Keratinocyte (primary cell): ENCODE data around the gene ZNG1A. TPM values are rescaled to one million over a fixed set of nuclear protein-coding genes. Genes with fewer than 3 reads are reported as not detected.

Source experiments
- DNase-seq: peaks from one replicate; pipeline ENCODE4 v3.0.0-alpha.2; 2011; ENCODE audit warnings: low read depth, missing footprints, low spot score
- FAIRE-seq: peaks from 2 replicates; lab custom pipeline; 2011; peaks lifted over from hg19 to GRCh38; lab: Jason Lieb, UNC
- H2AFZ ChIP-seq: 2 replicates; pipeline ENCODE4 v1.6.0; 2012; ENCODE audit warnings: low read length, control low read depth, inconsistent platforms; ENCODE audit not compliant: control insufficient read depth
- H3K27ac ChIP-seq: 2 replicates; pipeline ENCODE4 v1.5.1; 2011; ENCODE audit warnings: low read length; ENCODE audit not compliant: control insufficient read depth, insufficient read depth
- H3K27me3 ChIP-seq: 3 replicates; pipeline ENCODE4 v1.6.0; 2011; ENCODE audit warnings: low read length; ENCODE audit not compliant: control insufficient read depth, insufficient read depth; ENCODE audit errors: extremely low read depth
- H3K36me3 ChIP-seq, 2 experiments: 2 replicates in 1 of 2; 3 replicates in 1 of 2; pipeline ENCODE4 v1.5.1; 2011; ENCODE audit warnings: low read length in 2 of 2, mild to moderate bottlenecking in 1 of 2; ENCODE audit not compliant: control insufficient read depth in 2 of 2, insufficient read depth in 2 of 2; ENCODE audit errors: extremely low read depth in 1 of 2
- H3K4me1 ChIP-seq: 3 replicates; pipeline ENCODE4 v1.5.1; 2011; ENCODE audit warnings: low read length; ENCODE audit not compliant: control insufficient read depth, insufficient read depth; ENCODE audit errors: extremely low read depth
- H3K4me2 ChIP-seq: 3 replicates; pipeline ENCODE4 v1.6.0; 2011; ENCODE audit warnings: low read depth, low read length; ENCODE audit not compliant: control insufficient read depth, insufficient read depth; ENCODE audit errors: extremely low read depth
- H3K4me3 ChIP-seq, 3 experiments: fragments of 200-600 bp in 1 of 3; sonication (generic) in 1 of 3; 2 replicates in 2 of 3; 3 replicates in 1 of 3; pipeline ENCODE4 v1.5.1; 2011 to 2016; ENCODE audit warnings: low read length in 3 of 3, mild to moderate bottlenecking in 3 of 3, control low read depth in 2 of 3, inconsistent platforms in 1 of 3, low read depth in 1 of 3, mixed read lengths in 1 of 3, mixed run types in 1 of 3, moderate library complexity in 1 of 3; ENCODE audit not compliant: control insufficient read depth in 2 of 3, insufficient read depth in 2 of 3; ENCODE audit errors: extremely low read depth in 1 of 3
- H3K79me2 ChIP-seq: 2 replicates; pipeline ENCODE4 v1.6.0; 2012; ENCODE audit warnings: low read length; ENCODE audit not compliant: control insufficient read depth, insufficient read depth
- H3K9ac ChIP-seq: 3 replicates; pipeline ENCODE4 v1.6.0; 2011; ENCODE audit warnings: low read length; ENCODE audit not compliant: control insufficient read depth, insufficient read depth; ENCODE audit errors: extremely low read depth
- H3K9me1 ChIP-seq: 3 replicates; pipeline ENCODE4 v1.6.0; 2011; ENCODE audit warnings: low read length; ENCODE audit not compliant: control insufficient read depth, insufficient read depth; ENCODE audit errors: extremely low read depth
- H3K9me3 ChIP-seq: 2 replicates; pipeline ENCODE4 v1.5.1; 2012; ENCODE audit warnings: low read depth, low read length; ENCODE audit not compliant: control insufficient read depth
- H4K20me1 ChIP-seq: 3 replicates; pipeline ENCODE4 v1.6.0; 2011; ENCODE audit warnings: low read length; ENCODE audit not compliant: control insufficient read depth, insufficient read depth; ENCODE audit errors: extremely low read depth
- EZH2 ChIP-seq: IDR thresholded peaks from one replicate; pipeline ENCODE4 v1.6.1; 2012; ENCODE audit warnings: inconsistent platforms, mild to moderate bottlenecking, low read length, moderate library complexity
- dilution Hi-C: fragments of 300-500 bp; cut with MboI; formaldehyde crosslinking; loops from one replicate; pipeline ENCODE4 v1.7.0; 2020; ENCODE audit warnings: low sequenced_read_pairs; ENCODE audit not compliant: extremely low pct_ligation_motif_present
- polyA plus RNA-seq, 5 experiments: library from polyadenylated mRNA; depleted of rRNA in 3 of 5; stranded (reverse) in 3 of 5; stranded (forward) in 1 of 5; unstranded in 1 of 5; fragments of >200 nt; gene quantifications; 1 replicate in 1 of 5; 2 replicates in 3 of 5; 3 replicates in 1 of 5; pipeline versions ENCODE4 v1.2.1 to v1.2.3, GENCODE V29; 2011 to 2012; ENCODE audit warnings: missing spikeins in 2 of 5, low read depth in 1 of 5, low replicate concordance in 1 of 5
- TF ChIP-seq, protein P1 (sequence below), 3 experiments: IDR thresholded peaks in 1 of 3; conservative IDR thresholded peaks in 1 of 3; optimal IDR thresholded peaks in 1 of 3; 2 replicates in 2 of 3; 3 replicates in 1 of 3; pipeline versions ENCODE3 to v1.5.1; 2011; ENCODE audit warnings: low read length in 3 of 3, mild to moderate bottlenecking in 3 of 3, moderate library complexity in 2 of 3, control low read depth in 1 of 3, inconsistent platforms in 1 of 3; ENCODE audit not compliant: insufficient read depth in 2 of 3; ENCODE audit errors: extremely low read depth in 1 of 3

Gene ZNG1A
- polyA plus RNA-seq, 1 donor (not counting 4 experiments of a cell fraction or from before 2014, with no cell fraction given): 50.0 TPM

DNA sequence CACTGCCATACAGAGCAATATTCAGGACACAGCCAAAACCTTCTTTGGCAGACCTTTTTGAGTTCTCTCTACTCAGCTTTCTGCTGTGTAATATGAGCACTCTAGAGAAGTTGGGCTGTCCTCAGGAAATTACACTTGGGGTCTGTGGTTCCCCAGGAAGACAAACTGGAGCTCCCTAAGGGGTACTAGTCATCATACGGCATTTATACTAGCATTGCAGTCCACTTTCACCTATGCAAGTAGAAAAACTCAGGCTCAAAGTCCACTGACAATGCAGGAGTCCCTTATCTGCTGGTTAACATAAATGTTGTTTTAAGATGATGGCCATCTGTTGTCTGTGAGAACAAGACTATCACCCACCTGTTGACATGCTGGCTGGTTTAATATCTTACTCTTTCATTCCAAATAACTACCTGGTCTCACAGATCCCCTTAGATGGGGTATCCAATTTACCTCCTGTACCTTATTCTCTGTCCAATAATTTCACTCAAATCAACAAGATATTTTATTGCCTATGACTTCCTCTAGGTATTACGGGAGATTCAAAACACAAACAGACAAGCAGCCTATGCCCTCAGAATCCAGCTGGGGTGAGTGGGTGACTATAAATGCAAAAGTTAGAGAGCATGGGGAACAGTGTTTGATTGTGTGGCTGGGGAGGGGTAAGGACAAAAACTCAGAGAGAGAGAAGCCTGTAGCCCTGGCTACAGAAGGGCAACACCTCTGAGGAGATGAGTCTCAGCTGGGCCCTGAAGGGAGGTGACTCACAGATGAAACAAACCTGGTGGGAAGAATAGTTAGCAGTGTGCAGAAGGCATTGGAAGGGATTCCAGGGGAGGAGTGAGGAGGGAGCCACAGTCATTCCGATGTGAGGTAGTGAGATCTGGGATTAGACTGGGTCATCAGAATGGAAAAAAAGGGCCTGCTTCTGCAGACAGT lies 46.0 kb upstream of the ZNG1A start:
- peak; percentile 91 for FAIRE-seq
- dilution Hi-C loops: no loop called here
- Histone ChIP-seq H2AFZ (no peak overlapping the region), H4K20me1 (no peaks in the 10 kb centered on the region), H3K27me3 (no peaks in the 10 kb centered on the region), H3K4me2 (no peak overlapping the region), H3K27ac (peak overlapping the region; percentile 24), H3K4me3 (no peak overlapping the region), H3K79me2 (no peaks in the 10 kb centered on the region), H3K4me1 (peaks cover 13% of the 10 kb centered on the region), H3K9me1 (no peaks in the 10 kb centered on the region), H3K9ac (no peak overlapping the region), H3K36me3 (no peaks in the 10 kb centered on the region), H3K9me3 (no peaks in the 10 kb centered on the region)
- TF ChIP-seq, protein P1, sequence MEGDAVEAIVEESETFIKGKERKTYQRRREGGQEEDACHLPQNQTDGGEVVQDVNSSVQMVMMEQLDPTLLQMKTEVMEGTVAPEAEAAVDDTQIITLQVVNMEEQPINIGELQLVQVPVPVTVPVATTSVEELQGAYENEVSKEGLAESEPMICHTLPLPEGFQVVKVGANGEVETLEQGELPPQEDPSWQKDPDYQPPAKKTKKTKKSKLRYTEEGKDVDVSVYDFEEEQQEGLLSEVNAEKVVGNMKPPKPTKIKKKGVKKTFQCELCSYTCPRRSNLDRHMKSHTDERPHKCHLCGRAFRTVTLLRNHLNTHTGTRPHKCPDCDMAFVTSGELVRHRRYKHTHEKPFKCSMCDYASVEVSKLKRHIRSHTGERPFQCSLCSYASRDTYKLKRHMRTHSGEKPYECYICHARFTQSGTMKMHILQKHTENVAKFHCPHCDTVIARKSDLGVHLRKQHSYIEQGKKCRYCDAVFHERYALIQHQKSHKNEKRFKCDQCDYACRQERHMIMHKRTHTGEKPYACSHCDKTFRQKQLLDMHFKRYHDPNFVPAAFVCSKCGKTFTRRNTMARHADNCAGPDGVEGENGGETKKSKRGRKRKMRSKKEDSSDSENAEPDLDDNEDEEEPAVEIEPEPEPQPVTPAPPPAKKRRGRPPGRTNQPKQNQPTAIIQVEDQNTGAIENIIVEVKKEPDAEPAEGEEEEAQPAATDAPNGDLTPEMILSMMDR (optimal IDR thresholded peaks at IDR 0.05 in 1 of 3, IDR thresholded peaks at IDR 0.05 in 1 of 3, conservative IDR thresholded peaks at IDR 0.05 in 1 of 3; ENCODE audit: extremely low read depth in 1 of 3, insufficient read depth in 2 of 3, low read length in 3 of 3): peak in 1 of 3 experiments; percentile 5
- TF ChIP-seq EZH2: no peak
- DNase-seq: peak; percentile 41

- Histone ChIP-seq H3K27ac (no peak overlapping the region), H2AFZ (no peak overlapping the region), H4K20me1 (no peaks in the 10 kb centered on the region), H3K36me3 (no peaks in the 10 kb centered on the region), H3K4me2 (no peak overlapping the region), H3K79me2 (no peaks in the 10 kb centered on the region), H3K9ac (no peak overlapping the region), H3K9me3 (no peaks in the 10 kb centered on the region), H3K4me3 (no peak overlapping the region), H3K4me1 (peaks cover 13% of the 10 kb centered on the region), H3K27me3 (no peaks in the 10 kb centered on the region), H3K9me1 (no peaks in the 10 kb centered on the region)
- FAIRE-seq: no peak
- dilution Hi-C loops: no loop called here
- no peak for DNase-seq
- TF ChIP-seq EZH2: no peak
- TF ChIP-seq, protein P1 (optimal IDR thresholded peaks at IDR 0.05 in 1 of 3, IDR thresholded peaks at IDR 0.05 in 1 of 3, conservative IDR thresholded peaks at IDR 0.05 in 1 of 3; ENCODE audit: extremely low read depth in 1 of 3, insufficient read depth in 2 of 3, low read length in 3 of 3): no peak
These were observed 45.2 kb upstream of the ZNG1A start for GRCh38 chr9:224026-224425.
